Panc1 (cell line): ENCODE measurements around the gene SRRM4. TPM values are rescaled to one million over a fixed set of nuclear protein-coding genes. Genes with fewer than 3 reads are reported as not detected.

Source experiments
- ATAC-seq: fragments of 200-7000 bp; cut with Tn5 transposase; 2 replicates; pipeline ENCODE4 v1.9.1; 2020; ENCODE audit warnings: mild to moderate bottlenecking, moderate library complexity
- BruUV-seq: library from RNA; stranded (reverse); fragments of 400-500 nt; replicated peaks from 2 replicates; lab custom pipeline; 2021; lab: Mats Ljungman, UMichigan
- CTCF ChIA-PET: fragments of 300-600 bp; sonication (Branson Sonifier 250); formaldehyde crosslinking; loops from one replicate; lab custom pipeline; 2022; ENCODE audit warnings: antibody characterized with exemption; lab: Charles Lee
- POLR2A ChIA-PET: fragments of 300-600 bp; sonication (Branson Sonifier 250); formaldehyde crosslinking; loops from one replicate; lab custom pipeline; 2022; ENCODE audit warnings: antibody characterized with exemption; lab: Charles Lee
- DNase-seq: peaks from one replicate; pipeline ENCODE4 v3.0.0-alpha.2; 2010; ENCODE audit warnings: low read depth, low spot score
- H3K27ac ChIP-seq: 2 replicates; pipeline ENCODE4 v1.5.1; 2011; ENCODE audit warnings: mild to moderate bottlenecking, low read length, inconsistent platforms
- H3K27me3 ChIP-seq: fragments of 200-500 bp; sonication (Bioruptor generic); 2 replicates; pipeline ENCODE4 v1.6.0; 2014; ENCODE audit warnings: low read length, inconsistent platforms; ENCODE audit not compliant: control insufficient read depth, insufficient read depth
- H3K36me3 ChIP-seq: fragments of 200-500 bp; sonication (Bioruptor generic); 2 replicates; pipeline ENCODE4 v1.5.1; 2014; ENCODE audit warnings: inconsistent platforms, mild to moderate bottlenecking, low read length, moderate library complexity; ENCODE audit not compliant: control insufficient read depth, insufficient read depth
- H3K4me1 ChIP-seq: 2 replicates; pipeline ENCODE4 v1.5.1; 2011; ENCODE audit warnings: inconsistent platforms, mild to moderate bottlenecking, low read length, moderate library complexity; ENCODE audit not compliant: control insufficient read depth, insufficient read depth
- H3K4me3 ChIP-seq, 2 experiments: 2 replicates each; pipeline ENCODE4 v1.5.1; 2011 to 2012; ENCODE audit warnings: low read depth in 2 of 2, low read length in 2 of 2, mild to moderate bottlenecking in 2 of 2, inconsistent platforms in 1 of 2, moderate library complexity in 1 of 2
- H3K9me3 ChIP-seq: fragments of 200-500 bp; sonication (Bioruptor generic); 2 replicates; pipeline ENCODE4 v1.5.1; 2014; ENCODE audit warnings: low read depth, mild to moderate bottlenecking, inconsistent platforms, low read length, moderate library complexity; ENCODE audit not compliant: control insufficient read depth, insufficient read depth
- CTCF ChIP-seq: fragments of 450-650 bp; IDR thresholded peaks from 2 replicates; pipeline ENCODE4 v1.5.1; 2017; ENCODE audit warnings: mild to moderate bottlenecking
- POLR2AphosphoS5 ChIP-seq: IDR thresholded peaks from 2 replicates; pipeline ENCODE4 v1.6.1; 2012; ENCODE audit warnings: mild to moderate bottlenecking, low read depth, low read length, moderate library complexity
- REST ChIP-seq, 2 experiments: IDR thresholded peaks; 2 replicates each; pipeline ENCODE4 v1.6.1; 2011 to 2012; ENCODE audit warnings: low read depth in 2 of 2, control low read depth in 1 of 2, low read length in 1 of 2, mild to moderate bottlenecking in 1 of 2, moderate library complexity in 1 of 2; ENCODE audit not compliant: insufficient read depth in 1 of 2
- SIN3A ChIP-seq: IDR thresholded peaks from 2 replicates; pipeline ENCODE4 v1.6.1; 2012; ENCODE audit warnings: low read depth, mild to moderate bottlenecking, low read length, moderate library complexity, borderline replicate concordance; ENCODE audit not compliant: insufficient read depth
- TCF7L2 ChIP-seq: IDR thresholded peaks from 2 replicates; pipeline ENCODE4 v1.6.1; 2011; ENCODE audit warnings: mild to moderate bottlenecking, low read depth, low read length, inconsistent platforms
- in situ Hi-C: cut with HindIII; loops from 2 replicates; pipeline ENCODE4 v1.10.0; 2016; ENCODE audit warnings: low sequenced_read_pairs, low pct_unique_long_range_greater_than_20kb
- intact Hi-C: fragments of 100-400 bp; cut with micrococcal nuclease; formaldehyde crosslinking; loops from one replicate; pipeline ENCODE4 v1.10.0; 2022; ENCODE audit not compliant: unreplicated experiment
- total RNA-seq: library from RNA; stranded (reverse); gene quantifications from one replicate; pipeline ENCODE4 v1.2.1, GENCODE V29; 2021; ENCODE audit not compliant: unreplicated experiment

Gene SRRM4
- total RNA-seq, 1 experiment from 2014 or later: not detected

- DNase-seq: no peak
- no peak overlapping the region for H3K4me3 ChIP-seq
- no peak for ATAC-seq
- H3K27ac ChIP-seq: no peak overlapping the region
- TF ChIP-seq TCF7L2: no peak
- in situ Hi-C loops (no loop called here), intact Hi-C loops (no loop called here)
- peaks cover 3% of the 10 kb centered on the region; the same call in 1 of the 2 replicates for H3K27me3 ChIP-seq
- no peaks in the 10 kb centered on the region for H3K9me3 ChIP-seq
- ChIA-PET CTCF (no interaction called here), POLR2A (no interaction called here)
- no peaks in the 10 kb centered on the region for H3K4me1 ChIP-seq
- H3K36me3 ChIP-seq: no peaks in the 10 kb centered on the region
- BruUV-seq: no TSS peak
These were observed 23.7 kb downstream of the SRRM4 start for GRCh38 chr12:119005085-119005484.

GRCh38 chr12:119005913-119006312 is 24.6 kb downstream of the SRRM4 start:
- CTCF ChIA-PET: no interaction called here
- ATAC-seq (no peak), DNase-seq (no peak)
- in situ Hi-C loops (no loop called here), intact Hi-C loops (no loop called here)
- TF ChIP-seq REST (IDR thresholded peaks at IDR 0.05; ENCODE audit: insufficient read depth in 1 of 2, low read depth in 2 of 2, low read length in 1 of 2): no peak
- TF ChIP-seq TCF7L2: no peak
- no peak for TF ChIP-seq SIN3A
- TF ChIP-seq CTCF: no peak
- TF ChIP-seq POLR2AphosphoS5: no peak
- Histone ChIP-seq H3K36me3 (no peaks in the 10 kb centered on the region), H3K27ac (no peak overlapping the region), H3K27me3 (peaks cover 3% of the 10 kb centered on the region; the same call in 1 of the 2 replicates), H3K9me3 (no peaks in the 10 kb centered on the region), H3K4me3 (no peak overlapping the region), H3K4me1 (no peaks in the 10 kb centered on the region)
- BruUV-seq: no TSS peak
- POLR2A ChIA-PET: no interaction called here

GRCh38 chr12:119006746-119007145 is 25.4 kb downstream of the SRRM4 start:
- Histone ChIP-seq H3K4me1 (no peaks in the 10 kb centered on the region), H3K4me3 (no peak overlapping the region), H3K27ac (no peak overlapping the region), H3K27me3 (peaks cover 3% of the 10 kb centered on the region; the same call in 1 of the 2 replicates), H3K36me3 (no peaks in the 10 kb centered on the region), H3K9me3 (no peaks in the 10 kb centered on the region)
- BruUV-seq: no TSS peak
- ChIA-PET POLR2A (no interaction called here), CTCF (no interaction called here)
- in situ Hi-C loops: no loop called here
- TF ChIP-seq POLR2AphosphoS5: no peak
- no peak for TF ChIP-seq TCF7L2
- no peak for TF ChIP-seq REST (IDR thresholded peaks at IDR 0.05; ENCODE audit: insufficient read depth in 1 of 2, low read depth in 2 of 2, low read length in 1 of 2)
- no peak for TF ChIP-seq CTCF
- no peak for TF ChIP-seq SIN3A
- DNase-seq (no peak), ATAC-seq (no peak)
- intact Hi-C loops: no loop called here
